Activated CD4-positive, alpha-beta T cell treated with anti-CD3 and anti-CD28 coated beads, Interleukin-2, amount 50 U/mL, for 16 hours (primary cell): ENCODE measurements around the gene TCERG1L.
"Not testable (repeated sequence)": the region's sequence is repeated elsewhere in the genome, so short reads cannot be mapped to it uniquely, and the experiment has no call there.

ENCODE experiments used
- DNase-seq: peaks from one replicate; pipeline ENCODE4 v3.0.0-alpha.2; 2020

Gene TCERG1L

DNA sequence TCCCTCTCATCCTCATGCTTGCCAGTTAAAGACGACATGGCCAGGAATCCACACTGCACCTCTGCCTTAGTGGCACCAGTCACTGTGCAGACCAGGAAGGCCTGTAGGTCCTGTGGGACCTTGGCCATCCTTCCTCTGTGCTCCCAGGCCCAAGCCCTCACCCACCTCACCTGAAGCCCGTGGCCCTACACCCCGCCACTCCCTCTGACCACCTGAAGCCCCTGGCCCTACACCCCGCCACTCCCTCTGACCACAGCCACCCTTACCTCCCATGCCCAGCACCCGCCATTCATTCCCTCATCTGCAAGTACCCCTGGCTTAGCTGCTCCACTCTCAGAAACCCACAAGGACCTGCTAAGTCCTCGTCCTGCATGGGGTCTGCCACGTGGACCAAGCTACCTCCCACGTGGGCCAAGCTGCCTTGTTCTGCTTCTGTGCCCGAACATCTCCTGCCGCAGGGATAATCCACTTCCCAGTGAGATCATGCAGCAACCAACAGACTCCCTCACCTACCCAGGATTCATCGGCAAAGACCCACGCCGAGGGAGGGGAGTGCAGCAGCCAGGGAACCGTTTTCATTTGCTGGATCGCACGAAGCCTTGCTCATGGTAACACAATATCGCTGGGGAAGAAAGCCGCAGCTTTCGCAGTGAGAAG, 151.2 kb downstream of the TCERG1L start:
- DNase-seq = no peak

DNA sequence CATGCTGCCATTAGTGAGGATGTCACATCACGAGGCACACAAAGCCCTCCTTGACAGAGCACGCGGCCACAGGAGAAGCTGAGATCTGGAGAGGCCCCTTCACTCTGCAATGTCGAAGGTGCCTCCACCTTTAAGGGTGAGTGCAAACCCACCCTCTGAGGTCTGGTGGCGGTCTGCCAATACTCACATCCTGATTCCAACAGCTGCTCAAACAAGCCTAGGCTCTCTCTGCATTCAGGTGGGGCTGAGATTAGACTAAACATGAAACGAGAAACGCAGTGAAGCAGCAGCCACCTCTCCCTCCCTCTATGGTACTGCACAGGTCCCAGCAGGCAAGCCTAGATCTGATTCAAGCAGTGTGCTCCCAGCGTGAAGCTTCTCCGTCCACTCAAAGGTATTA, 151.8 kb downstream of the TCERG1L start:
- no peak for DNase-seq

DNA sequence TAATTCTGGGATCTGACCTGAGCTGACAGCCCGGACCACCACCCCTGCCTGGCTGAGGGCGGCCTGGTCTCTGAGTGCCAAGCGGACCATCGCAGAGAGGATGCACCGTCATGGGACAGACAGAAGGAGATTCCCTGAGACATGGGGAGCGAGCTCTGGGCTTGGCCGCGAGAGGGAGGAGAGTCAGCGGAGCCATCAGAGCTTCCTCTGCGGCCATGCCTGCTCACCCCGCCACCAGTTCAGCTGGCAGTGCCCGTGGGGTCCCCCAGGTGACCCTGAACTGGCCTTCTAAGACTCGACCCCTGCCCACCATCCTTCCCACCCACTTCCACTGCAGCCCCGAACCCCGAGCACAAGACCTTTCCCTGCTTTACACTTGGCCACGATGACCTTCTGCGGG, 152.8 kb downstream of the TCERG1L start:
- no peak for DNase-seq

DNA sequence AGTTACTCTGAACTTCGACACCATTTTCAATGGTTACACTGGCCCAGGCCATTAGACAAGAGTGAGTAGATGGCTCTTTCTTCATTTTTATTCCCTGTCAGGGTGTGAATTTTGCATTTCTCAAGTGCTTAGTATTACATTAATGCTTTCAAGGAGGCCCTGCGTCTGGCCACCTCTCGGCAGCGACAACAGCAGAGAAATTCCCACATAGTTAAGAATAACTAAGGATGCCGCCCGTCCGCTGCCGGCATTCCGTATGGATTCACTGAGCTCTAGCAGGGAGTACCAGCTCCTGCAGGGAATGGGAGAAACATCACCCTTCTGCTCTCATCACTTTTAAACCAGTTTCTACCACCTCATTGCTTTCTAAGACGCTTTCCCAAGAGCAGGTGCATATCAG, 153.6 kb downstream of the TCERG1L start:
- DNase-seq = no peak

DNA sequence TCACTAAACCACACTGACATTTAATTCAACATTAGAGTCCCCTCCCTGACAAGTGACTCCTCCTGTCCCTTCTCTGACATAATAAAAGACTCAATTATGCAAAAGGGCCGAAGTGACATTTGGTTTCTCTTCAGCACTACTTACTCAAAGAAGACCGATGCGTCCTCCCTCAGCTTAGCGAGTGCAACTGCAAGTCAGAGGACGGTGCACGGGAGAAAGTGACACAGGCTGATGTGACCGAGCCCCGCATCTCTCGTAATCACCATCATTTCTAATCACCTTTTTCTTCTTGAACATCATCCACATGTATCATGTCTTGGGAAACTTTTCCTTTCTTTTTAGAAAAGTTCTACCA, 155.7 kb downstream of the TCERG1L start:
- no peak for DNase-seq

DNA sequence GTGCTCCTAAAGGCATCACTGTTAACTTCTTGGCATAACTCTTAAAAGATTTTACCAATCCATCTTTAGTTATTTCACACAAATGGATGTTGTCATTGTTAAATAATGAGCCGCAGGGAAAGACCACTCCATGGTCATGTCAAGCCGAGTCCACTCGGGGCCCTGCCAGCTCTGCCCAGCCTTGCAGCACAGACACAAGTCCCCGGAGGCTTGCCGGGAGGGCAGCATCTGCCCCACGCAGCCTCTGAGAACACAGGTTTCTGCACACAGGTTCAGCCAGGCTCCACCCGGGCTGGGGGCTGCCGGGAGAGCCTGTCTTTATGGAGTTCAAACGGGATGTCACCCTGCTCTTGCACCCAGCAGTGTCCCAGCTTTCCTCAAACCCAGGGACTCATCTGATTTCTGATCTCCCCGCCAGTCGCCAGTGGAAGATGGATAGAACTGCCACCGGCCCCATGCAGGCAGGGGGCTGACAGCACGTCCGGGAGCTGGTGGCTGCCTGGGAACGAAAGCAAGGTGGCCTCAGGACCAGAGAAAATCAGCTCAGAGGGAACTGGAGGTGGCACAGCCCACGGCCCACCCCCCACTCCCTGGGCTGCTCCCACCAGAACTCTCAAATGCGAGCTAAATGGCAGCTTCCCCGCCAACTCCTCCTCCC, 156.2 kb downstream of the TCERG1L start:
- no peak for DNase-seq

DNA sequence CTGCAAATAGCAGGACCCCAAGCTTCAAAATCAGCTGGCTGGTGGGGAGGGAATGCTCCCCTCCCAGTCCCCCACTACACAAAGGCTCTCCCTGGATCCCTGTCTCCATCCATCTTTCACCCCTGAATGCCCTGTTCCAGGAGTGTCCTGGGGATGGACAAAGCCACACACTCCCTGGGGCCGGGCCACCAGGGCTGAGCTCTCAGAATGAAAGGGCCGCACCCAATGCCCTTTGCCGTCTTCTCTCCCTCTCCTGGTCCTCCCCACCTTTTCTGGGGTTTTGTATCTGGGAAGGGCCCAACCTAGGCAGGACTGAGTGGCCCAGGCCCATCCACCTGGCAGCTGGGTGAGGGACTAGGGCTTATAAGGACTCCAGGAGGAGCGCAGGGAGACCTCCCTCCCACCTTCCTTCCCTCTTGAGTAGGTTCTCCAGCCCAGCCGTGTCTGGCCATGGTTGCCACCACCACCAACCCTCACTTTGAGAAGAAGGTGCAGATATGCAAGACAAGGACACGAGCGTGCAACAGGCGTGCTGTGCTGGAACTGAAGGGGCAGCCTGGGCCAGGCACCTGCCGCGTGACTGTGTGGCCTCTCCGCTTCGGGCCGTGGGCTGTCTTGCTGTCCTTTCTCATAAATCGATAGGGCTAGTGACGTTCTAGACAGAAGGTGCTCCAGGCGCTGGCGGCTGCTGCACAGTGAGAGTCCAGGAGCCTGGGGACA, 157.1 kb downstream of the TCERG1L start:
- DNase-seq = no peak

DNA sequence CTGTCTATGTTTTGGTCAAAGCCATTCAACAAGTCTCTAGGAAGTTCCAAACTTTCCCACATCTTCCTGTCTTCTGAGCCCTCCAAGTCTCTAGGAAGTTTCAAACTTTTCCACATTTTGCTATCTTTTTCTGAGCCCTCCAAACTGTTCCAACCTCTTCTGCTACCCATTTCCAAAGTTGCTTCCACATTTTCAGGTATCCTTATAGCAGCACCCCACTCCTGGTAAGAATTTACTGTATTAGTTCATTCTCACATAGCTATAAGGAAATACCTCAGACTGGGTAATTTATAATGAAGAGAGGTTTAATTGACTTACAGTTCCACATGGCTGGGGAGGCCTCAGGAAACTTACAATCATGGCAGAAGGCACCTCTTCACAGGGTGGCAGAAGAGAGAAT, 159.1 kb downstream of the TCERG1L start:
- not testable (repeated sequence) for DNase-seq

DNA sequence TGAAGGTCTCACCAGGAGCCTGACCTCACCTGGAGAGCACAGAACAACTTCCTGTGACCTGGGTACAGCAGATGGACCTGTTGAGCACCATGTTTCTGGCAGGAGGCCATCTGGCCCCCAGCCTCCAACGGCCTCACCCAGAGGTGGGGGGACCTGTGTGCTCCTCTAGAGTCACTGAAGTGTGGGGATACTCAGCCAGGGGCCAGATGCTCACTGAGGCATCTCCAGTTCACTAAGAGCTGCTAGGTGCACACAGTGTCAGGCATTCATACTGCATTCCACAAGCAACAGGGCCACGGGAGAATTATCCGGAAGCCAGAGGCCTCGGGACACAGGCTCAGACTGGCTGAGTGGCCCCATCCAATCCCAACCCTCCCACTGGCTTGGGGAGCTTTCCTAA, 161.4 kb downstream of the TCERG1L start:
- DNase-seq = no peak

DNA sequence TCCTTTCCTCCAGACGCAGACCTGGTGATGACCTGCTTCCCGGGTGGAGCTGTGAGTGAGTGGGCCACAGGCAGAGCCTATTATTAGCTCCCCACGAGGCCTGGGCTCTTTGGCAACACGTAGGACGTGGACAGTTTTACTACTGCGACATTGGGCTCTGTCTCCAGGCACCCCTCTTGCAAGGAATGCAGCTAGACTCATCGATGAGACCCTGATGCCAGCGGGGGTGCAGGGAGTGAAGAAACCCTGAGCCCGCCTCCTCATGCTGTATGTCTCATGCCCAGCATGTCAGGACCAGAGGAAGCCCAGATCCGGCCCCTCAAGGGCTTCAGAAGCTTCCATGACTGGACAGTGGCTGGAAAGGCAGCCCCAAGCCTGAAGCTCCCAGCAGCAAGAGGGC, 161.9 kb downstream of the TCERG1L start:
- no peak for DNase-seq

DNA sequence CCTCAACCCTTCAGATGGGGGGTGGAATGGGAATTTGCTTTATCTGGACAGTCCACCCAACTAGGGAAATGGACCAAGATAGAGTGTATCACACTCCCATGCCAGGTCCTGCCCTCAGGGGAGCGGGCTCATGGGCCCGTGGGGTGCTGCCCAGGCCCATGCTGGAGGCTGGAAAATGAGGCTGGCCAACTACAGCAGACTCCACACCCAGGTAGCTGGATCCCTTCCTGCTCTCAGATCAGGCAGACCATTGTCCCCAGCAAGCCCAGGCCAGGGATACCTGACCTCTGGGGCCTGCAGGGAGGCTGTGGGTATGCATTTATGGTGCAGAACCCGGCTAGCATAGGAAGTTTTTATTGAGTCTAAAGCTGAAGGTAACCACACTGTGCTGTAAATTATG, 162.4 kb downstream of the TCERG1L start:
- DNase-seq = no peak

DNA sequence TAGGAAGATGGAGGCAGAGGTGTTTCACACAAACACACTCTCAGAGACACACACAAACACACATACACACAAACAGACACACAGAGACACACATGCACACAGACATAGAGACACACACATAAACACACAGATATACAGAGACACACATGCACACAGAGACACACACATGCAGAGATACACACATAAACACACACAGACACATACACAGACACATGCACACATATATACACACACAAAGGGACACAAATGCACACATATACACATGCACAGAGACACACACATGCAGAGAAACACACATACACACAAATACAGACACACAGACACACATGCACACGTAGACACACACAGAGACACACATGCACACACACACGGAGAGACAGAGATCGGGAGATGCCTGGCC, 163.3 kb downstream of the TCERG1L start:
- DNase-seq = no peak

DNA sequence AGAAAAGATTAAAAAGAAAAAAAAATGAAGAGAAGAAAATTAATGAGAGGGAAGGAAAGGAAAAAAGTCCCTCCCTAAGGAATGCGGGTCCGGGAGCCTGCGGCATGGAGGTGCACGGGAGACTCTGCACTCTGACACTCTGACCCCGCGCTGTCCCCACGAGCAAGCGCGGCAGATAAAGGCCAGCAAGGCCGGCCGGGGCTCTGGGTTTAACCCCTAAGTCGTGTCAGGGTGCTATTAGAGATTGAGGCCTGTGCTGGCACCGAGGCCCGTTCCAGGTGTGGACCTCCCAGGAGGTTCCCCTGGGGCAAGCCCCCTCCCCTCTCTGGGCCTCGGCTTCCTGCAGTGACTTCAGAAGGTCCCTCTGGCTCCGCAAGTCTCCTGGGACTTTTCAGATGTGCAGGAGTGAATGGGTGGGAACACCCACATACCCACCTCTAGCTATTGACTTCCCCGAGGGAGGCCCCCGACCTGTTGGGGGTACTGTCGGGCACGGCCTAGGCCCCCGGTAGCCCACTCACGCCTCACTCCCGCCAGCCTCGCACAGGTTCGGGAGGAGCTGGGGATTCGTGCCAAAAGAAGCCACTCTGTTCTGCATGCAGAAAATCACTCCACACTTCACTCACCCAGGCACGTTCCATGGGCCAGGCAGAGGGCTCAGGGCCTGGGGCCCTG, 164.1 kb downstream of the TCERG1L start:
- no peak for DNase-seq

DNA sequence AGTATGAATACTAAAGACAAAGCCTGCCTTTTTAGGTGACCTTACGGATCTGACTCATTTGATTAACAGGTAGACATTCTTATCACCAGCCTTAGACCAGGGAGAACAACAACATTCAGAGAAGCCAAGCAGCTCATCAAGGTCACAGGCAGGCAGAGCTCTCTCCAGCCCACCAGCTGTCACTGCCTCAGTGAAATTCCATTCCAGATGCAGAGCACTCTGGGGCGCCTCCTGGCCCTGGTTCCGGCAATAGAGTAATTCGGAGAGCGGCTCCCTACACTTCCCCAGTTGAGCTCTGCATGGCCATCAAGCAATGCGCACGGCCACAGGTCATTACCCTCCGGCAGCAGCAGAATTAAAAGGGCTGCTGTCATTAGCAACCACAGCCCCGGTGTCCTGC, 164.7 kb downstream of the TCERG1L start:
- no peak for DNase-seq

DNA sequence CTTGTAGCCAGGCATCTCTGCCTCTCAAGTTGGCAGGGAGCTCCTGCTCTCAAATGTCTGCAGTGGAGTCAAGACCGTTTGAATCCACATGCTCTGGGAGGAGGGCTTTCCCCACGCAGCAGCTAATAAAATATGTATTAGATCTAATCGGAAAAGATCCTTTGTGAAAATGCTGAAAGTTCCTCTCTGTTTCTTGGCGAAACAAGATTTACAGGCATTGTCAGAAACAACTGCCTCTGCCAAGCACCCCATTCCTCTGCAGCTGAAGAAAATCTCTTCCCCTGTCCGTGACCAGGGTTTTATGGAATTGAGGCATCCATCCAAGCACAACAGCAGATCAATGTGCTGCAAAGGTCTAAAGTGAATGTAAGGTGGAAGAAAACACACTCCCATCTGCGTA, 165.8 kb downstream of the TCERG1L start:
- no peak for DNase-seq

DNA sequence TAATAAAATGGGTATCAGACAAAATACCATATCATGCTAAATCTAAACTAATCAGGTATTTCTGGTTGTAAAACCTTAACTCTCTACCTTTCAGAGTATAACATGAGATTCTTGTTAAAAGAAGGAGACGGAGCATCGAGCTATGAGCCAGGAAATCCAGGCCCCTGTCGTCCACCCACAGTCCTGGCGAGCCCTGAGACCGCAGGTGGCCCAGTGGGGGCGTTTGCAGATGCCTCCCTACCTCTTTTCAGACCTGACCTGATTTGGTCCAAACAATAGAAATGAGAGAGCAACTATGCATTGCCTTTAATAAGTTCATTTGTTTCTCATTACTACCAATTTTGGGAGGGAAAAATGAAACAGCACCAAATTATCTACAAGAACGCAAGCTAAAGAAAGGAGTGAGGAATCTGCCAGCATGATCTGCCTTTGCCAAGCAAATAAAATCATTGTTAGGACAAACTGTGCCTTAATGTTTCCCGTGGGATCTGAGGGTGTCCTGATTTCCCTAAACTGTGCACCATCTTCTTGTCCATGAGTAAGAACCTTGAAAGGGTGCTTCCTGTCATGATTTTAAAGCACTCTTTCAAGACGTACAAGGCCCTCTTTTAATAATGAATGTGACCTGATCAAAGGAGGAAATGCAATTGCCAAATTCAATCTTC, 166.7 kb downstream of the TCERG1L start:
- DNase-seq = no peak

DNA sequence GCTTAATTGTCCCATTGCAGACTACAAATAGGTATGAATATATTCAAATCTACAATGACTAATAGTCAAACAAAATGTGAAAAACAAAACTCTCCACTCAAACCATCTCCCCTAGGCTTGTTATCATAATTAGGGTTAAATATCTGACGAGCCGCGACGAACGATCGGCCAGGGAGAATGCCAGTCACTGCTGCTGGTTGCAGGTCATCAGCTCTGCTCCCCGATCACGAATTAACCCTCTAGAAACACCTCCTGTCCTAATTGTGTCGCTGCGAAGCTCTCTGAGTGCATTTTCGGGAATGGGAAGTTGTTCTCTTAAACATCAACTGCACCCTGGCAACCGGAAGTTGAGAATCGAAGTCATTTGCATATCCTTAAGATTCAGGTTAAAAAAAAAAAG, 167.3 kb downstream of the TCERG1L start:
- no peak for DNase-seq

DNA sequence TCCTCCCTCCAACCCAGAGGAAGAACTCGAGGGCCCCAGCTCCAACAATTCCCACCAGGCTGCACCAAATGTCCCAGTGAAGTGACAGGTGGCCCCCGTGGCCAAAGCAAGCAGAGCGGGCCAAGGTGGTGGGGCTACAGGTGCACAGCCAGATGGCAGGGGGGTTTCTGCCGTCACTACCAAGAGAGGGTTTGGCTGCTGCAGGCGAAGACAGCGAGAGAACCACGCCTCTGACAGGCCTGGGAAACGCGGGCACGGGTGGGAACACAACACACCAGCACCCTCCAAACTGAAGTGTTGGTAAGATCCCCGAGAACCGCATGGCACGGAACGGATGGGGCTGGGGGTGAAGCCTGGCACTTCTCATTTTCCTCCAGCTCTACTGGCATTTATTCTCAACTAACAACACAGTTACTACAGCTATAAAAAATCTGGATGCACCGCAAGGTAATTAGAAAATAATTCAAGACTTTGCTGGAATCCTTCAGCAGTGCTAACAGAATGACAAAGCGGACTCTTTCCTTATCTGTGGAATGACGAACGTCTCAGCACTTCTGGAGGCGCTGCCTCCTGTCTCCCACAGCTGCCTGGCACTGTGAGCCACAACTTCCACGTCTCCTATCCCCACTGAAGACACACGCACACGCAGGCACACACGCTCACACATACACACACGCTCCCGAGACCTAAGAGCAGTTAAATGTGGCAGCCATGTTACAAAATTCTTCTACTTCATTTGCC, 167.9 kb downstream of the TCERG1L start:
- DNase-seq = no peak

DNA sequence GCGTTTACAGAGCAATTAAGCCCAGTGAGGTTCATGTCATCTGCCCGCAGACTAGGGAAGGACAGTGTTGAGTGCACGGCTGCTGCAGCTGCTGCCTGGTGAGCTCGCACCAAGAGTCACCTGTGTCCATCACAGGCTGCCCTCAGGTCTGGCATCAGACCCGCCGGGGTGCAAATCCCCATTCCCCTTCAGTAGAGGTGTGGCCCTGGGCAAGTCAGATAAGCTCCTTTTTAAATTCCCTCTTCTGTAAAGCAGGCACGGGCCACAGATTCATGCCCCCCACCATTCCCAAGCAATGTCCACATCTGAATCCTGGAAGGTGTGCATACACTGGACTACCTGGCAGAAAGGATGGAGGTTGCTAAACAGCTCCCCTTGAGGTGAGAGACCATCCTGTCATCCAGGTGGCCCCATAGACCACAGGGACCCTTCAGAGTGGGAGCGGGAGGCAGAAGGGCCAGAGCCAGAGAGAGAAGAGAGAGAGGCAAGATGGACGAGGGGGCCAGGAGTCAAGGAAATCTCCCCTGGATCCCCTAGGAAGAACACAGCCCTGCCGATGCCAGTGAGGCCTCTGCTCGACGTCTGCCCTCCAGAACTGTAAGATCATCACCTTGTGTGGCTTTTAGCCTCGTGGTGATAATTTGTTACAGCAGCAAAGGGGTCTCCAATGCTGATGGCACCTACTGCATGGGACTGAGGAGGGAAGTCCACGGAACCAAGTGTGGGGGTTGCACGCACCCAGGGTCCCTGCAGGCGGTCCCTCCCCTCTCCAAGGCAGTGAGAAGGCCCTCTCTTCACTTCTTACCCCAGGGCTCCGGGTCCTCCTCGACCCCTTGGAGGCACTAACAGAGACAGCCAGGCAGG, 168.8 kb downstream of the TCERG1L start:
- DNase-seq = no peak

DNA sequence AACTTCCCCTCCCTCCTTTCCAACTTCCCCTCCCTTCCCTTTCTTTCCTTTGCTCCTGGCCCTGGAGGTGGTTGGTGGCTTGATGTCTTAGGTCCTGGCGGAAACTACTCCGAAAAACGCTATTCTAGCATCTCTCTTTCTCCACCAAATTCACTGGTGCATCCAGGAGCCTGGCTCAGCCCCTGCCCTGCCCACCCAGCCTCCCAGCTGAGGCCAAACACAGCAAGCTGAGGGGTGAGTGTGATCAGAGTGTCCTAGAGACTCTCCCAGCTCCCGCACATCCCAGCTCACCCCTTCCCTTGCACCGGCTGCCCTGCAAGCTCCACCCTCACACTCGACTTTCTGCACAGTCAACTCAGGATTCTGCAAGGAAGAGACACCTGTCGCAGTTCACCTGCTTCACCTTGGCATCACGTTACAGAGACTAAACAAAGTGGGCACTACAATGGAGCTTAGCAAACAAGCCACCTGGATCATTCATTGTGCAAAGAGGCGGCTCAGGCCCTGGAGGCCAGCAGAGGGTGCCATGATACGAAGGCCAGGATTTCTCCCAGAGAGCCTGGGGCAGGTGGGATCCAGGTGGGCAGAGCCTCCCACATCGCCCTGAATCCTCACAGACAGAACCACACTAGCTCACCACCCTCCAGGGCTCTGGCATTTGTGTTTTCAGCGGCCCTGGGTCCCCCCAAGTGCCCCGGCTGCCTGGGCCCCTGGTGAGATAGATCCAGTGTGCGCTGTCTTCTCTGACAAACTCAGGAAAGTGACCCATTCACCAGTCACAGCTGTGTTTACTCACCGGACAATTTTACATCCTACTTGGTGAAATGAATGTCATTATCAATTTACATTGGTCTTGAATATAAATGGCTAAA, 169.6 kb downstream of the TCERG1L start:
- DNase-seq = no peak

DNA sequence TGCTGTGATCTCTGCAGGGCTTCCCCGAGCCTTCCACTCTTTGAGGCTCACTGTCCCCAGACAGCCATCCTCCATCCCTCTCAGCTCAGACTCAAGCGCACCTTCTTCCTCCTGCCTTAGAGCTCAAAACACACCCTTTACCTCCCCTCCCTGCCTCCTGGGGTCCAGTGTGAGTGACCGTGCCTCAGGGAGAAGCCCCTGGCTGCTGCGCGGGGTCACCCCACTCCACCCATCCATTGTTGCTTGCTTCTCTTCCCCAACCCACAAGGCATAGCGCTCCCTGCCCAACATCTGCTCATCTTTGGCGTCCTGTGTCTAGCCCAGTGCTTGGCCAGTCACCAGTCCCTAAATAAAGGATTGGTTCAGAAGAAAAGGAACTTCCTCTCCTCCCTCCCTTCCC, 170.3 kb downstream of the TCERG1L start:
- DNase-seq = no peak
